ENCODE results near the gene TMEM204.

DNA sequence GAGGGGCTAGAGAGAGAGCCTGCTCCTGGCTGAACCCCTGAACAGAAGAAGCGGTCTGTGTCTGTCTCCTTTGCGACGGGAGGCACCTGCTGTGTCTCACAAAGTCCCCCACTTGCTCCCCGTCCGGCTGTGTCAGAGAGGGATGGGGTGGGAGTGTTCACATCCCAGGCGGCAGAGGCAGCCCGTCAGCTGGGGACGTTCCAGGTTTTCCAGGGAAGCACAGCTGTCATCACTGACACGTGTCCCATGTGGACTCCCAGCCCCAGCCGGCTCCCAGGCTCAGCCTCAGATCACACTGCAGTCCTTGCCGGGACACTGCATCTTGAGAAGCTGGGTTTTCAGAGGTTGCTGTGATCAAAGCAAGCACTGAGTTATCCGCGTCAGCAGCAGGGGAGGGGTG, 38.8 kb upstream of the TMEM204 start:
- TF ChIP-seq, protein P1, sequence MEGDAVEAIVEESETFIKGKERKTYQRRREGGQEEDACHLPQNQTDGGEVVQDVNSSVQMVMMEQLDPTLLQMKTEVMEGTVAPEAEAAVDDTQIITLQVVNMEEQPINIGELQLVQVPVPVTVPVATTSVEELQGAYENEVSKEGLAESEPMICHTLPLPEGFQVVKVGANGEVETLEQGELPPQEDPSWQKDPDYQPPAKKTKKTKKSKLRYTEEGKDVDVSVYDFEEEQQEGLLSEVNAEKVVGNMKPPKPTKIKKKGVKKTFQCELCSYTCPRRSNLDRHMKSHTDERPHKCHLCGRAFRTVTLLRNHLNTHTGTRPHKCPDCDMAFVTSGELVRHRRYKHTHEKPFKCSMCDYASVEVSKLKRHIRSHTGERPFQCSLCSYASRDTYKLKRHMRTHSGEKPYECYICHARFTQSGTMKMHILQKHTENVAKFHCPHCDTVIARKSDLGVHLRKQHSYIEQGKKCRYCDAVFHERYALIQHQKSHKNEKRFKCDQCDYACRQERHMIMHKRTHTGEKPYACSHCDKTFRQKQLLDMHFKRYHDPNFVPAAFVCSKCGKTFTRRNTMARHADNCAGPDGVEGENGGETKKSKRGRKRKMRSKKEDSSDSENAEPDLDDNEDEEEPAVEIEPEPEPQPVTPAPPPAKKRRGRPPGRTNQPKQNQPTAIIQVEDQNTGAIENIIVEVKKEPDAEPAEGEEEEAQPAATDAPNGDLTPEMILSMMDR (conservative IDR thresholded peaks at IDR 0.05), result no peak; the same call in 1 of the 2 replicates
- TF ChIP-seq EZH2 (IDR thresholded peaks at IDR 0.05; ENCODE audit: low read depth), result no peak

All from PC-9 (cell line).